Sciatic nerve (tissue), 2 donors: ENCODE results near the gene DPY19L1. TPM values are rescaled to one million over a fixed set of nuclear protein-coding genes. Genes with fewer than 3 reads are reported as not detected.
A peak's percentile ranks its signal among the peaks of the same experiment; 100 is the strongest.
"Not testable (repeated sequence)": the region's sequence is repeated elsewhere in the genome, so short reads cannot be mapped to it uniquely, and the experiment has no call there.

Experiments used
- ATAC-seq: fragments of 200-7000 bp; cut with Tn5 transposase; one replicate; pipeline ENCODE4 v1.9.1; 2020; ENCODE audit warnings: mild to moderate bottlenecking, moderate library complexity
- DNase-seq: peaks from one replicate; pipeline ENCODE4 v3.0.0-alpha.2; 2020; ENCODE audit warnings: low spot score
- intact Hi-C: fragments of 100-400 bp; cut with DNase I; formaldehyde crosslinking; loops from one replicate; pipeline ENCODE4 v1.14.2; 2022
- total RNA-seq: library from RNA; stranded (reverse); fragmentation: NEBNext Ultra II Directional; extraction: Animal tissue kit (Norgen Biotek cat#: 25700); gene quantifications from one replicate; pipeline ENCODE4 v1.2.1, GENCODE V29; 2021
- donor health status: DM: no; HTN: no; CAD: no.
- donor health status: DM: no; HTN: no; CAD: no.

The DPY19L1 gene
- total RNA-seq, 1 donor from 2014 or later, result 29.9 TPM

DNA sequence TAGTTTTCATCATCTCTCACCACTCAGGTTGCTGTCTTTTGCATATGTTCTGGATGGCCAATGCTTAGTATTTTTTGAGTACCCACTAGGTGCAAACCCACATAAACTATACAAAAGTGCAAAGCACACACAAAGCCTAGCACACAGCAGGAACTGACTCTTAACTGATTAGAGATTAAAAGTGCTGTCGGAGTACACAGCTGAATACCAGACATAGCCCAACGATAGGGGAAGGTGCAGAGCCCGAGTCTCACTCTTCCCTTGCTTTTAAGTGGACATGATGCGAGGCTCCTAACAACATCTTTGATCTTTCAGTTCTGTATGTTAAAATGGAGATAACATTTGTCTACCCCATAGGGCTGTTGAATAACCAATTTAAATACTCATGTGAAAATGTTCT, 90.8 kb downstream of the DPY19L1 start:
- DNase-seq, result no peak
- no peak for ATAC-seq
- intact Hi-C loops, result no loop called here

- ATAC-seq, intact Hi-C loops, DNase-seq: not testable (repeated sequence)
Measured at GRCh38 chr7:34945894-34946477, 91.3 kb downstream of the DPY19L1 start.

GRCh38 chr7:34939175-34939574, 98.1 kb downstream of the DPY19L1 start:
- intact Hi-C loops, result no loop called here
- no peak for DNase-seq
- no peak for ATAC-seq

- DNase-seq, ATAC-seq, intact Hi-C loops: not testable (repeated sequence)
Measured at GRCh38 chr7:34935735-34936165, 101.5 kb downstream of the DPY19L1 start.

DNA sequence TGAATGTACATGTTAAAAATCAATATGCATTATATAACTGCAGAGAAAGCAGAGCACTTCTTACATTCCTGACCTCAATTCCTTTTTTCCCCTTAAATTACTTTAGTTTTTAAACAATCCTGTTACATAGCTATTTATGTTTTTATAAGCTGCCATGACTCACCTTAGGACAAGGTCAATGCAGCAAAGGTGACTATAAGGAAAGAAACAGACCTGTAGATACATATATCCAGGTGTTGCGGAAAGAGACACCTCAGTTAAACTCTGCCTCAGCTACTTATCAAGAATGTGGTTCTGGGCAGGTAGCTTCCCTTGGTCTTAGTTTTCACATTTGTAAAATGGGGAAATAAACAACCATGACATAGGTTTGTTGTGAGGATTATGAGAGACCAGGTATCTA, 105.5 kb downstream of the DPY19L1 start:
- ATAC-seq (no peak), DNase-seq (no peak)
- intact Hi-C loops, result no loop called here

GRCh38 chr7:34929783-34930182, 107.5 kb downstream of the DPY19L1 start:
- not testable (repeated sequence) for ATAC-seq

DNA sequence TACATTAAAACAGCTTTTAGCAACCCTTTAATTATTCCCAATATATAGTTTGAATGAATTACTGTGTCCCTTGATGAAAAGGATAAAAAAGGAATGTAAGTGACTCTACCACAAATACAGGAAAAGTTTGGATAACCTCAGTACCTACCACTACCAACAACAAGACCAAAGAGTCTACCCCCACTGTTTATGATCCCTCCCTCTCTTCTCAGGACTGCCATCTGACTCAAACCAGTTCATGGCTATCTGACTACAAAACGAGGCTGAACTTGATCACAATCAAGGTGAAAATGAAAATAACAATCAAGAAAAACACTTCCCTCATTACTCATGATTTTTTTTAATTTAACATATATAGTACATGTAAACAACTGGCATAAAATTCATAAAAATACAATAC, 108.7 kb downstream of the DPY19L1 start:
- intact Hi-C loops, result no loop called here
- no peak for ATAC-seq
- DNase-seq, result no peak

More at GRCh38 chr7:34929783-34930182, 107.5 kb downstream of the DPY19L1 start:
- DNase-seq, intact Hi-C loops: not testable (repeated sequence)

DNA sequence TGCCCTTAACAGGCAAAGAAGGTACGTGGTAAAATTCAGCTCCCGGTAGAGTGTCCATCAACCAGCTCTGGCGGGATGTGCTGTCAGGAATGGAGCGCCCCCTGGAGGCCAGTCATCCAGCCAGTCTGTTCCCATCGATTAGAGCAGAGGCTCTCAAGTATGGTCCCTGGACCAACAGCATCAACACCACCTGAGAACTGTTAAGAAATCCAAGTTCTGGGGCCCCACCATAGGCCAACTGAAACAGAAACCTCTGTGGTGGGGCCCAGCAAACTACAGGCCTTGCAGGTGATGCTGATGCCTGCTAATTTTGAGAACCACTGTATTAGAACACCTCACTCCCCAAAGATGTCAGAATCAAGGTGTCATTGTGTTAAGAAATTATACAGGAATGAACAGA, 109.2 kb downstream of the DPY19L1 start:
- no peak for ATAC-seq
- peak; percentile 59 for DNase-seq
- intact Hi-C loops, result no loop called here

DNA sequence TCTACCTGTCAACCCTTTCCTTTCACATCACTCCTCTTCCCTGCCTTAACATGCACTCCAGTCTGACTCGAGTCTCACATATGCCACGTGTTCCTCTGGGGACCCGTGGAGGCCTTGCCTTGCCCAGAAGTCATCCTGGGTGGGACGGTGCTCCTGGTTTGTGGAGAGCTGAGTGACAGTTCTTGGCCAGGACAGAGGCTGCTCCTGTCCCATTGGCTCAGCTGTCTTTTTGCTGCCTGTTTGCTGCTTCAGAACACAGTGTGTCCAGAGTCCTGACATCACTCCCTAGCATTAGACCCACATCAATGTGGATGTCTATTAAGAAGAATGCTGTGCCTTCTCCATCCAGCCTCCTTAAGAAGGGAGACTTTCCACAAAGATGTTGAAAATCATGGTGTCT, 116.8 kb downstream of the DPY19L1 start:
- ATAC-seq, DNase-seq, intact Hi-C loops: not testable (repeated sequence)

- DNase-seq, ATAC-seq, intact Hi-C loops: not testable (repeated sequence)
Measured at GRCh38 chr7:34919038-34919437, 118.2 kb downstream of the DPY19L1 start.

GRCh38 chr7:34918198-34918861, 119.0 kb downstream of the DPY19L1 start:
- ATAC-seq, DNase-seq, intact Hi-C loops: not testable (repeated sequence)

DNA sequence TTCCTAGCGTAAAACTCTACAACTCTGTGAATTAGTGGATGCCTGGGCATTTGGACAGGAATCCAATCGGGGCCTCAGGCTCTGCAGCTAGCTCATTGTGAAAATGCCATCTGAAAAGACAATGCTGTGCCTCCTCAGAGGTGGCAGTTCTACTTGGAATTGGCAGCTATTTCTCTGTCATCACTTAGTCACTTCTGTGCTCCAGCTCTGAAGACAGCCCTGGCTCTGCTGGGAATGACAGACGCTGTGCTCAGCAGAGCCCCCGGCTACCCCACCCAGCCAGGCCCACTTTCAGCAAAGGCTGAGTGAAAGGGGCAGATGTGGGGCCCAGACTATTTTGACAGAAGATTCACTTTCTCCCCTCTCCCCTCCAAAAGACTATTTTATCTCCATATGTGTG, 119.8 kb downstream of the DPY19L1 start:
- intact Hi-C loops, ATAC-seq, DNase-seq: not testable (repeated sequence)

GRCh38 chr7:34916267-34916666, 121.0 kb downstream of the DPY19L1 start:
- DNase-seq (no peak), ATAC-seq (no peak)
- intact Hi-C loops, result no loop called here

DNA sequence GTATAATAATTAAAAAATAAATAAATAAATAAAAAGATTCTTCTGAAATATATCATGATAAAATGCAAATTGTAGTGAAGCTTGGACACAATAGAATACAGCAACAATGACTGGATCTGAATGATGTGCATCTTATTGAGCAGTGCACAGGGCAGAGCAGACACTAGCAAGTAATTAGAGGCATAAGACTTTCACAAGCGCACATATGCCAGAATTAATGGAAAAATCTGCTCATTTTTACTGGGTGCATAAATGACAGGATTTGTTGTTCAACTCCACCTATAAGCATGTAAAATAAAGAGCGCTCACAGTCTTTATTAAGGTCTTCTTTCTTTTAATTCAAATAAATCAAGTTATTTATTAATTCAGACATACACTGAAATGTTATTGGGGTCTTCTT, 125.0 kb downstream of the DPY19L1 start:
- intact Hi-C loops, result no loop called here
- no peak for DNase-seq
- no peak for ATAC-seq

- intact Hi-C loops, DNase-seq, ATAC-seq: not testable (repeated sequence)
Measured at GRCh38 chr7:34906266-34906850, 130.9 kb downstream of the DPY19L1 start.

GRCh38 chr7:34904987-34905386, 132.3 kb downstream of the DPY19L1 start:
- intact Hi-C loops, result no loop called here
- DNase-seq, result no peak
- ATAC-seq, result no peak

DNA sequence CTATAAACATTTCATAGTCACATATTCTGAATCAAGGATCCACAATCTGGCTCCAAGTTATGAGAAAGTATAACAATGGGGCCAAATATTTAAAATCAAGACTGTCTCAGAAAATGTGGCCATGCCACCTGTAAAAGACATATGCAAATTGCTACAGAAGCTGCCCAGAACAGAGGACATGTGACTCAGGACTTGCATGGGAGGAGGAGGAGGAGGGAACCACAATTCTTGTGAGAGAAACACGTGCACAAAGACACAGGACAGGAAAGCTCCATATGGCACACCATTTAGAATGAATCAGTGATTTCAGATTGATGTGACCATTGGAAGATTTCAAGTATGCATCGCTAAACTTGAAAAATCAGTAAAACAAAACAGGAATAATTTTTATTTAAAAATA, 133.4 kb downstream of the DPY19L1 start:
- ATAC-seq, intact Hi-C loops, DNase-seq: not testable (repeated sequence)

DNA sequence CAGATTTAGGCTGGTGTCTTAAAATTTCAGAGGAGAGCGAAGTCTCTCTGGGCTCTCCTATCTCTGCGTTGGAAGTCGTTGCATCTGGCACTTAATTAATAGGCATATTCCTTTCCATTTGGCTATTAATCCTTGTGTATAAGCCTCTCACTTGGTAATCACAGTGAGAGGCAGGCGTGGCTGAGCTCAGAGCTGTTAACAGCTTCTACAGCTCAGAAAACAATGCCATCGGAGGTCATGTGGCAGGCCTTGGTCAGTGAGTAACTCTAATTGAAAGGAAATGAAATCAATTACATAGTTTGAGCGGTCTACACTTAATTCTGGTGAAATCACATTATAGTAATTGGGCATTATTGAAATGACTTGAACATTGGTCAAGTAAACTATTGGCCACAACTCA, 135.1 kb downstream of the DPY19L1 start:
- no peak for ATAC-seq
- no peak for DNase-seq
- intact Hi-C loops, result no loop called here

DNA sequence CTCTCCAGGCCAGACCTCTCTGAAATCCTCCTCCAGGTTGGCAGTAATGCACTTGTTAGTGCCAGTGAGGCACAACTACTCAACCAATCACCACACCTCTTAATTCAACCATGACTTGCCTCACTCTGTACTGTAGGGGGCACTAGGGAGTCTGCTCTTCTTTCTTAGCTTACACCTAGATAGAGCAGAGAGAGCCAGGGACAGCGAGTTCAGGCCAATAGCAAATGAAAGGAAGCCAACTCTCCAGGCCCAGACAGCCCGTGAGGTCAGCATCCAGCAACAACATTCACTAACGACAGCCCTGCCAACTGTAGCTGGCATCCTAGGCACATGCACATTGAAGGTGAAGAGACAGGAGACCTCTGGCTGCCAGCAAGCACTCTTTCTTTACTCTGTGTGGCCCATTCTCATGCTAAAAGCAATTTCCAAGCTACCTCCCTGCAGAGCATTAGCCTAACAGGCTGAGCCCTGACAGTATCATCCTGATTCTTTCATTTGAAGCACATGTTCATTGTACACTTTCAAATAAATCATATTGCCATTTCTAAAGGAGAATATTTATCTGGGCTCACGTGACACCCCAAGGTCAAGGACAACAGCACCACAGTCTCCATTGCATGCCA, 136.3 kb downstream of the DPY19L1 start:
- no peak for ATAC-seq
- DNase-seq, result no peak
- intact Hi-C loops, result no loop called here

DNA sequence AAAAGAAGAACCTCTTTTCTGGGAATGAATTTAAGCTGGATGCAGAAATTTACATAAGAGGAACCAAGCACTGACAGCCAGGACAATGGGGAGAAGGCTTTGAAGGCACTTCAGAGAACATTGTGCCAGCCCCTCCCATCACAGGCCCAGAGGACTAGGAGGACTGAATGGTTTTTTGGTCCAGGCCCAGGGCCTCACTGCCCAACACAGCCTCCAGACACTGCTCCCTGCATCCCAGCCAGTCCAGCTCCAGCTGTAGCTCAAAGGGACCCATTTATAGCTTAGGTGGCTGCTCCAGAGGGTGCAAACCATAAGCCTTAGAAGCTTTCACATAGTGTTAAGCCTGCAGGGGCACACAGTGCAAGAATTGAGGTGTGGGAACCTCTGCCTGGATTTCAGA, 142.1 kb downstream of the DPY19L1 start:
- ATAC-seq (no peak), DNase-seq (no peak)
- intact Hi-C loops, result no loop called here
